GM18508 (cell line): ENCODE data around the gene PFN4.

Experiments used
- ATAC-seq: cut with Tn5 transposase; IDR thresholded peaks from one replicate; pipeline ENCODE4 v1.9.1; 2021; ENCODE audit warnings: moderate number of reproducible peaks; ENCODE audit not compliant: insufficient read depth, unreplicated experiment

PFN4 gene

DNA sequence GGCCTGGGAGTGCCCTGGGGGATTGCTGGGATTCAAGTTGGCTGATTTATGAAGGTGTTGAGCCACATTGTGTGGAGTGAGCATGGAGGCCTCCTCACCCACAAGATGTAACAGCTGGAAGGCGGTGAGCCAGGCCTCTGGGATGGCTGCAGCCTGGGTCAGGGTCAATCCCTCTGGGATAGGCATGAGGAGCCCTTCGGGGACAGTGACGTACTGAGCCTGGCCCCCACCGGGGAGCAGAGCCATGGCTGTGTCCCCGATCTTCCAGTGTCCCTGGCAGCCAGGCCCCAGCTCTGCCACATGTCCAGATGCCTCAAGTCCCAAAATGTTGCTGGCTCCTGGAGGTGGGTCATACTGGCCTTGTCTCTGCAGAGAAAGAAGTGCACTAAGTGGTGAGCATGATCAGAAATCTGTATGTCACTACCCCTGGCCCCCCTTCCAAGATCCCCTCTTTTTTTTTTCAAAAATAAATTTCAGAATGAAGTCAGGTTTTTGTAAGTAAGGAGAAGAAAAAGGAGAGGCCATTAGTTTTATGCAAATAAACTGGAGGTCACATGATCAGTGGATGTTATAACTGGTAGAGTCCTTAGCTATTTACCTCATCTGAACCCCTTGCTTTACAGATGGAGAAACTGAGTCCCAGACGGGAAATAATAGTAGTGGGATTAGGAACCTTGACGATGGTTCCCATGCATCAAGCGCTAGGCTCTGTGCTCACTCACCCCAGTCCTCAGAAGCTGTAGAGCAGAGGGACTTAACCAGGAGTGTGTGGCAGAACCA is 40.2 kb downstream of the PFN4 start:
- ATAC-seq = no peak

DNA sequence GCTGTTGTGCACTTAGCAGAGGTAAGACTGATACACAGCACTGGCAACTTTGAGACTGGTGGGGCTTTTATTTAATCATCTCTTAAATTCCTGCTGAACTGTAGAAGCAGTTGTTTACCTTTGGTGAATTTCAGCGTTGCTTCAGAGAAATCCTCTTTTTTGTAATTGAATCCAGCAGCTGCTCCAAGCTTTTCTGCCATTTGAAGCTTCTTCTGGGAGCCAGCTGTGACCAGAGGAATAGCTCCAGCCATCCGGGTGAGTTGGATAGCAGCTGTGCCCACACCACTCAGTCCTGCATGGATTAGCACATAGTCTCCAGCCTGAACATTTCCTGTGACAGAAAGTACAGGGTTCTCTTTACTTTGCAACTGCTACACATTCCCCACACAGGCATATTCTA is 42.4 kb downstream of the PFN4 start:
- ATAC-seq = no peak

DNA sequence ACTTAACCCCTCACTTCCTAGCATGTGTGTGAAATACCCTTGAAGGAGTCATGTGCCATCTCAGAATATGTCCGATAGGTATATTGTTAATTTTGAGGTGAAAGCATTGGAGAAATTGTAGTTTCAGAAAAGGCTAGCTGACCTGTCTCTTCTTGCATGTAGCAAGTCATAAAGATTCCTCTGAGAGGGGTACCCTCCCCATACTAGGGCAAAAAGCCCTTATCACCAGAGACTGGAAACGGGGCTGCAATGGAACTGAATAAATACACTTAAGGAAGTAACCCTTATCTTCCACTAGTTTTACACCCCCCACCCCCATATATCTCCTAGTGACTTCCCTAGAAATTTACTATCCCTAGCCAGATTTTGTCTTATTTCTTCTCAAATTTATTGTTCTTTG is 45.3 kb downstream of the PFN4 start:
- ATAC-seq = no peak

DNA sequence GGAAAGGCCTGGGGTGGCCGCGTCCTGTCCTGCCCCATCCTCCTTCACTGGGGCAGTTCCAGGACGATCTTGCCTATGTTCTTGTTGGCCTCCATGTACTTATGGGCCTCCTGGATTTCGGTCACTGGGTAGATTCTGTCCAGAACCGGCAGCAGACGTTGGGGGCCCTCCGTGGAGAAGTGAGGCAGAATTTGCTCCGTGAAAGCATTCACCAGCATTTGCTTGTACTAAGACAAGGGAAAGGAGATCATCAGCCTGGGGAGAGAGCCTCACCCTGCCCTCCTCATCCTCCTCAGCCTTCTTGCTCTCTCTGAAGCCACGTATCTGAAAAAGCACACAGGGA is 45.6 kb downstream of the PFN4 start:
- ATAC-seq = no peak

DNA sequence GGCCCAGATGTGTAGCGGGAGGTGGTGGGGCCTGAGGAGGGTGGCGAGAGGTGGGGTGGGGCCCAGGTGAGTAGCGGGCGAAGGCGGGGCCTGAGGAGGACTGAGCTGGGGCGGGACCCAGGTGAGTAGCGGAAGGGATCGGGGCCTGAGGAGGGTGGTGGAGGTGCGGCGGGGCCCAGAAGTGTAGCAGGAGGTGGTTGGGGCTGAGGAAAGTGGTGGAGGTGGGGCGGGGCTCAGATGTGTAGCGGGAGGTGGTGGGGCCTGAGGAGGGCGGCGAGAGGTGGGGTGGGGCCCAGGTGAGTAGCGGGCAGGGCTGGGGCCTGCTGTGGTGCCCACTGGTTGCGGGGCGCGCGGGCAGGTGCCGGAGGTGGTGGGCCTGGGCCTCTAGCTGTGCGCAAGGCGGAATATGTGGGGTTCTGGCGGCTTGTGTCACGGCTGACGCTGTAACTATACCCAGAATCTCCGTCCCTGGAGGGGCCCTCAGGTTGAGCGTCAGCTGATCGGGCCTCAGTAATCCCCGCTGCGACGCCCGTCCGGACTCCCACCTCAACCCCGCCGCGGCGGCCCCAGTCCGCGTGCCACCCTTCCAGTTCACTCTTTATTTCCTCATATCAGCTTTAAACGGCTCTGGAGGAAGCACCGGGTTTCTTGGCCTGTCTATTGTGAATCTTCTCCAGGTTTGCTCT is 46.1 kb downstream of the PFN4 start:
- ATAC-seq = no peak

DNA sequence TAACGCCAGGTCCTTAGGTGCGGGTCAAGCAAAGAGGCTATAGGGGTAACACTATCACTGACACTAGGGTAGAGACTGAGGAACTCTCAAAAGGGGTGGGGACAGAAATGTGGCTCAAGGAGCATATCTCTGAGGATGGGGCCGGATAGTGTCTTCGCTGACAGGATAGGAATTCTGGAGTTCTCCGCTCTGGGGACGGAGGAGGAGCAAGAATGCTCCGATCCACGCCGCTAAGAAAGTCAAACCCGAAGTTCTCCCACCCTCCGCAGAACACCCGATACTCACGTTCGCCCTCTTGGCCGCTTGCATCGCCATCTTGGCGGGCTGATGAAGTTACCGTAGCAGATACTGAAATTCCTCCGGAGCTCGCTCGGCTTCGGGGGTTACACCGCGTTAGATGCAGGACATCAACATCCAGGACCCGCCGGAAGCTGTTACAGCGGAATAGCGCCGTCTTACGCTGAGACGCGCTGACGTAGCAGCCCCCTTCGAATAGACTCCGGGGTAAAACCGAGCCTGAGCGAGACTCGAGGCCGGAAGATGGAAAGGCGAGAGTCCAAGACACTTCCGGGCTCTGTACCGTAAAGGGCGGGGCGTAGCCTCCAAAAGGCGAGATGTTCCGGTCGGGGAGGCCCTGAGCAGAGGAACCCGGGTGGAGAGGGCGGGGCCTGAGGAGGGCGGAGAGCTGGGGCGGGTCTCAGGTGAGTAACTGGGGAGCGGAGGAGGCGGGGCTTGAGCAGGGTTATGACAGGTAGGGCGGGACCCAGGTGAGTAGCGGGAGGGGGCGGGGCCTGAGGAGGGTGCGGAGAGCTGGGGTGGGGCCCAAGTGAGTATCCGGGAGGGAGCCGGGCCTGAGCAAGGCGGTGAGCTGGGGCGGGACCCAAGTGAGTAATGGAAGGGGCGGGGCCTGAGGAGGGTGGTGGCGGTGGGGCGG is 47.0 kb downstream of the PFN4 start, which contains the start of gene SF3B6:
SF3B6 (minus strand) TSS at position 412 of the 934 bp plus-strand sequence; CDS start at position 315, 97 bp downstream.
- ATAC-seq = peak; percentile 90

DNA sequence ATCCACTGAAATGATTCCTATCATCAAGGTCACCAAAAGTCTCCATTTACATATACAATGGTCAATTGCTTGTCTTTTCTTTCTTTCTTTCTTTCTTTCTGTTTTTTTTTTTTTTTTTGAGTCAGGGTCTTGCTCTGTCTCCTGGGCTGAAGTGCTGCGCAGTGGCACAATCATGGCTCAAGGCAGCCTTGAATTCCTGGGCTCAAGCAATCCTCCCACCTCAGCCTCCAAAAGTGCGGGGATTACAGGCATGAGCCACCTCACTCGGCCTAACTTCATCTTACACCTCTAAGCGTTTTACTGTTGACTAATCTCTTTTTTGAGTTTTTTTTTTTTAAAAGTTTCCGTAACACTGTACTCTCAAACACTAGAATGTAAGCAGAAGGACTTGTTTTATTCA is 47.9 kb downstream of the PFN4 start:
- no peak for ATAC-seq

DNA sequence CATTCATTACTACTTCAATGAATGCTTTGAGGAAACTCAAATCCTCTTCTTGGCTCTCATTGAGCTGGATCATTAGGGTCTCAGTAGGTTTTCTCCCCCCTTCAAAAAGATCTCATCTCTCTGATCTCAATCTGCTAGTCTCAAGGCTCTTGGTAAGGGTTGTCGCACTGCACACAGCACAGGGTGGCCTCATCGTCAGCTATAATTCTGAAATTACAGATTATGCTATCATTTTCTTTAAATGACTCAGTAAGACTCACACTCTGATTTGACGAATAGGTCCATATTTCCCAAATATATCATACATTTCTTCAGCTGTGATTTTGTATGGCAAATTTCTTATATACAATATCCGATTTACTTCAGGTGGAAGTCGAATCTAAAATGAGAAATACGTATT is 49.3 kb downstream of the PFN4 start:
- ATAC-seq = no peak

DNA sequence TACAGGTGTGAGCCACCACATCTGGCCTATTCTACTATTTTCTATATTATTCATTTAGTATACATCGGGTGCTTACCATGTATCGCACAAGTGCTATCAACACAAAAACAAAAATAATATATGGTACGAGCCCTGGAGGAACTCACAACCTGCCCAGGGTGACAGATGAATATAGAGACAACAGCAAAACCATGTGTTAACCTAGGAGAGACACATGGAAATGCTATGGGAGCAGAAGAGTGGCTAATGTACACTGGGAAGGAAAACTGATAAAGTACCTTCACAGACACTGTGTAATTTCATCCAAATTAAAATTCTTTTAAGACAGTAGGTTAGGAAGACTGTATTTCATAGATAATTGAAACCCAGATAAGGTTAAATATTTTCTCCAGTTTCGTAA is 50.9 kb downstream of the PFN4 start:
- no peak for ATAC-seq

DNA sequence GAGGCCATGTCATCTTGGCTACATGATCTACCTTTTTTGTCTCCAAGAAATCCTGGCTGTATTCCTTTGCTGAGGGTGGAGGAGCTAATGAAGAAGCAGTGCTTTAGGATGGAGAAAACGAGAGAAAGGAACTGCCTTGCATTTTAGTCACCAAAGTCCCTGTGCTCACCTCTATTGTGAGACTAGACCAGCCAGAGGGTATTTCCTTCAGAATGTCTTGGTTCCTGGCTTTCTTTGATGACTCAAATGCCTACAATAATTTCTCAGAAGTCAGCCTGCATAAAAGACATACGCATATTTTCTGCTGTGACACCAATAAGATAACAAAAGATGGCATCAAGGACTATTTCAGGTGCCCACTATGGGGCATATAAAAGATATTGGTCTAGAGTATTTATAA is 57.8 kb downstream of the PFN4 start:
- ATAC-seq = no peak
